Activated CD8-positive, alpha-beta memory T cell treated with anti-CD3 and anti-CD28 coated beads for 36 hours (primary cell): ENCODE data around the gene ATG4D. TPM values are rescaled to one million over a fixed set of nuclear protein-coding genes. Genes with fewer than 3 reads are reported as not detected.

Source experiments
- CTCF ChIA-PET: fragments of 350-600 bp; sonication (Branson Sonifier 250); formaldehyde crosslinking; loops from one replicate; lab custom pipeline; 2021; ENCODE audit warnings: antibody characterized with exemption; lab: Charles Lee
- POLR2A ChIA-PET: fragments of 350-600 bp; sonication (Branson Sonifier 250); formaldehyde crosslinking; loops from one replicate; lab custom pipeline; 2021; ENCODE audit warnings: antibody characterized with exemption; lab: Charles Lee
- total RNA-seq, 2 experiments: library from RNA; stranded (reverse); gene quantifications; one replicate each; pipeline ENCODE4 v1.2.3, GENCODE V29; 2021

Gene ATG4D
- 10 to 100 TPM; 34.5 to 36.8 TPM for total RNA-seq

GRCh38 chr19:10543420-10544241 is at the start of gene ATG4D:
Gene ATG4D (plus strand): TSS chr19:10543904. CDS start chr19:10544091, 187 bp downstream.
- CTCF ChIA-PET: interaction anchor here (1.1 to 3.1 kb wide), 5 partner anchors 9 to 139 kb away, joined by 3 to 16 read pairs (median 3); no protein-coding TSS in a partner anchor
- POLR2A ChIA-PET: interaction anchor here (1.0 kb wide), 1 partner anchor 15 kb away, joined by 4 read pairs; no protein-coding TSS in a partner anchor

DNA sequence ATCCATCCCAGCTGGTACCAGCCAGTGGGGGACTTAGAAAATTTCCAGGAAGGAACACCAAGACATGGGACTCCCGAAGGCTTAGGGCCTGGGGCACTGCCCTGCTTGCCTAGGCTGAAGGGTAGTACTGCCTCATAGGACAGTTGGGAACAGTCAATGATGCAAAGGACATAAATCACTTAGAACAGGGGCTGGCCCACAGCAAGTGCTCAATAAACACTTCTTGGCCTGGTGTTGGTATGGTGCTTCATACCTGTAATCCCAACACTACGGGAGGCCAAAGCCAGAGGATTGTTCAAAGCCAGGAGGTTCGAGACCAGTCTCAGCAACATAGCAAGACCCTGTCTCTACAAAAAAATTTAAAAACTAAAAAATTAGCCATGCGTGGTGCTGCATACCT is 46.3 kb upstream of the ATG4D start:
- CTCF ChIA-PET: interaction anchor here (0.6 kb wide), 1 partner anchor 23 kb away, joined by 3 read pairs; no protein-coding TSS in a partner anchor

GRCh38 chr19:10499550-10500246 is 44.0 kb upstream of the ATG4D start:
- ChIA-PET POLR2A (no interaction called here), CTCF (interaction anchor here (0.7 to 1.3 kb wide), 5 partner anchors 27 to 329 kb away, joined by 3 to 5 read pairs (median 4); partner anchors contain the start of gene ICAM1)

More for the DNA sequence above, 46.3 kb upstream of the ATG4D start:
- POLR2A ChIA-PET: interaction anchor here (0.6 kb wide), 1 partner anchor 54 kb away, joined by 3 read pairs; no protein-coding TSS in a partner anchor

- ChIA-PET CTCF (interaction anchor here (0.6 to 1.3 kb wide), 7 partner anchors 12 to 330 kb away, joined by 3 to 5 read pairs (median 3); partner anchors contain the start of gene ICAM1), POLR2A (interaction anchor here (0.6 kb wide), 1 partner anchor 57 kb away, joined by 3 read pairs; no protein-coding TSS in a partner anchor)
Observed at GRCh38 chr19:10500247-10500592, 43.5 kb upstream of the ATG4D start.

DNA sequence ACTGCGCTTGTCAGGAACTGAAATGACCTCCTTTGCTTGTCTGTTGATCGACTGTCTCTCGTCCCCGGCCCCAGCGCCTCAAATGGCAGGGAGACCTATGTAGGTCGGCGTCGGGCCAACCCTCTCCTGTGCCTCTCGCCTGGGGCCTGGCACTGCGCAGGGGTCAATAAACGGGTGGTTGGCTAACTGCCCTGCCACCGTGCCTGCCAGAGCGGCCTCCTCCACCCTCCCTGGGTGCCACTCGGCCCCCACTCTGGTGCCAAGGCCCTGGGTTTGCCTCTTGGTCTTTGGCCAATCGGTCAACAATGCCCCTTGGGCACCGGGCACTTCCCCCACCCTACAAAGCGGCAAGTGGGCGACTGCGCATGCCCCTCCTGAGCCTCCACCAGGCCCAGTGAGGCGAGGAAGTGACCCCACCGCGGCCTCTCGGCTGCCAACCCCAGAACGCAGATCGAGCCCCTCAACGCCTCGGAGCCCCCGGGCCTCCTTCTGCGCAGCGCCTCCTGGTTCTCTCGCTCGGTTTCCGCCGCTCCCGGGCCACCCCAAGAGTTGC is 41.7 kb upstream of the ATG4D start:
- POLR2A ChIA-PET: interaction anchor here (1.4 kb wide), 1 partner anchor 93 kb away, joined by 4 read pairs; no protein-coding TSS in a partner anchor

DNA sequence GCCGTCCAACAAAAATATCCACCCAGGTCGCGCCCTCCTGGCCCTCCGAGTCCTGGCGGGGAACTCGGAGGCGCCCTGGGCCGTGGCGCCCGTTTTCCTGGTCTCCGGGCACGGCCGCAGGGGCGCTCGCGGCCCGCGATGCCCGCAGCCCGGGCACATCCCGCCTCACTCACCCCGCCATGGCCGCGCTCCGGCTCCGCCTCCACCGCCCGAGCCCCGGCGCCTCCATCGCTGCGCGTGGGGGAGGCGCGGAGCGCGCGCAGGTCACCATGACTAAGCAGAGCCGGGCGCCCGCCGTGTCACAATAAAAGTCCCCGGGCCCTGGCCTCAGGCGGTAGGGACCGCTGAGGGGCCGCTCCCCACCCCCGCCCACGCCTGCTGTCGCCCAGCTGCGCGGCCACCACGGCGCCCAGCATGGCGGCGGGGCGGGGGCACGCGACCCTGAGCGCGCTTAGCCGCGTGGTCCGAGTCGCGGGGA is 41.1 kb upstream of the ATG4D start:
- ChIA-PET POLR2A (interaction anchor here (0.6 to 1.4 kb wide), 5 partner anchors 9 to 94 kb away, joined by 3 to 5 read pairs (median 4); no protein-coding TSS in a partner anchor), CTCF (no interaction called here)

More for the DNA sequence above, 41.7 kb upstream of the ATG4D start:
- CTCF ChIA-PET: interaction anchor here (0.5 to 0.7 kb wide), 2 partner anchors 86 to 253 kb away, joined by 3 to 5 read pairs; no protein-coding TSS in a partner anchor

DNA sequence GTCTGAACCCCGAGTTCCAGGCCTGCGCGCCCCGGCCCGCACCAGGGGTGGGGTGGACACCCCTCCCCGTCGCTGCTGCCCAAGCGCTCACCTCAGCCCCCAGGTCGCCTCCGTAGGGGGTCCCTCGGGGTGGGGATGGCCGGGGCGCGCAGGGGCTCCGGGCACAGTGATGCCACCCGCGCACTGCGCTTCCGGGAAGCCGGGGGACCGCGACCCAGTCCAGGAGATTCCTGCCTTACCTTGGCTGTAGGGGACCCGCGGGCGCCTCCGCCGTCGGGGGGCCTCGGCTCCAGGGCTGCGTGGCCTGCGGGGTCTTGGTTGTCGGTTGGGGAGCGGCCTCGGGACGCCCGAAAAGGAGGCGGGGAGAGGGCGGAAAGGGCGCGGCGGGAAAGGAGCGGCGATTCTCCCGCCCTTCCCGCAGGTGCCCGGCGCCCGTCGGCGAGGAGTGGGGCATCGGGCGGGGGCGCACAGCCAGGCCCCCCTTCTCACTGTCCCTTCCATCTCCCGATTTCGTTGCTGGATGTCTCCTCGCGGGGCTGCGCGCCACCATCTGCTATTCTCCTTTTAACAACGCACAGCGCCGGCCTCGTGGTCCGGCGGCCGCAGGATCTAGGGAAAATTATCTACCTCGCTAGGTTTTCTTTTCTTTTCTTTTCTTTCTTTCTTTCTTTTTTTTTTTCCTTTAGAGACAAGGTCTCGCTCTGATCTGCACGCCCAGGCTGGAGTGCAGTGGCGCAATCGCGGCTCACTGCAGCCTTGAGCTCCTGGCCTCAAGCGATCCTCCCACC is 40.5 kb upstream of the ATG4D start, which contains the start of gene KEAP1:
Gene KEAP1, minus strand, starts transcription at position 355 of the 788 bp plus-strand sequence. CDS start 3,323 bp downstream, outside the sequence.
- POLR2A ChIA-PET: interaction anchor here (0.6 to 1.4 kb wide), 9 partner anchors 8 to 233 kb away, joined by 3 to 5 read pairs (median 3); partner anchors contain the start of gene ICAM1
- CTCF ChIA-PET: interaction anchor here (0.6 to 1.0 kb wide), 5 partner anchors 14 to 87 kb away, joined by 3 to 5 read pairs (median 4); partner anchors contain the start of gene S1PR5

GRCh38 chr19:10505583-10506229 is 38.0 kb upstream of the ATG4D start:
- CTCF ChIA-PET: interaction anchor here (0.6 to 1.8 kb wide), 15 partner anchors 11 to 94 kb away, joined by 3 to 7 read pairs (median 3); partner anchors contain the start of gene CDKN2D
- POLR2A ChIA-PET: interaction anchor here (0.5 kb wide), 1 partner anchor 77 kb away, joined by 4 read pairs; no protein-coding TSS in a partner anchor

DNA sequence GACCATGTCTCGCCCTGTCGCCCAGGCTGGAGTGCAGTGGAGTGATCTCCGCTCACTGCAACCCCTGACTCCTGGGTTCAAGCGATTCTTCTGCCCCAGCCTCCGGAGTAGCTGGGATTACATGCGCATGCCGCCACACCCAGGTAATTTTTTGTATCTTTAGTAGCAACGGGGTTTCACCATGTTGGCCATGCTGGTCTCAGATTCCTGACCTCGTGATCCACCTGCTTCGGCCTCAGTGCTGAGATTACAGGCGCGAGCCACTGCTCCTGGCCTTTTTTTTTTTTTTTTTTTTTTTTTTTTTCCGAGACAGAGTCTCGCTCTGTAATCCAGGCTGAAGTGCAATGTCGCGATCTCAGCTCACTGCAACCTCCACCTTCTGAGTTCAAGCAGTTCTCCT is 35.7 kb upstream of the ATG4D start:
- ChIA-PET CTCF (interaction anchor here (0.6 to 2.4 kb wide), 11 partner anchors 9 to 191 kb away, joined by 3 to 13 read pairs (median 4); partner anchors contain the start of genes CDC37 and S1PR5), POLR2A (interaction anchor here (0.7 kb wide), 1 partner anchor 34 kb away, joined by 13 read pairs; no protein-coding TSS in a partner anchor)

GRCh38 chr19:10508707-10509106 is 35.0 kb upstream of the ATG4D start:
- ChIA-PET CTCF (interaction anchor here (1.0 to 2.4 kb wide), 7 partner anchors 12 to 190 kb away, joined by 3 to 13 read pairs (median 4); partner anchors contain the start of gene CDC37), POLR2A (no interaction called here)

DNA sequence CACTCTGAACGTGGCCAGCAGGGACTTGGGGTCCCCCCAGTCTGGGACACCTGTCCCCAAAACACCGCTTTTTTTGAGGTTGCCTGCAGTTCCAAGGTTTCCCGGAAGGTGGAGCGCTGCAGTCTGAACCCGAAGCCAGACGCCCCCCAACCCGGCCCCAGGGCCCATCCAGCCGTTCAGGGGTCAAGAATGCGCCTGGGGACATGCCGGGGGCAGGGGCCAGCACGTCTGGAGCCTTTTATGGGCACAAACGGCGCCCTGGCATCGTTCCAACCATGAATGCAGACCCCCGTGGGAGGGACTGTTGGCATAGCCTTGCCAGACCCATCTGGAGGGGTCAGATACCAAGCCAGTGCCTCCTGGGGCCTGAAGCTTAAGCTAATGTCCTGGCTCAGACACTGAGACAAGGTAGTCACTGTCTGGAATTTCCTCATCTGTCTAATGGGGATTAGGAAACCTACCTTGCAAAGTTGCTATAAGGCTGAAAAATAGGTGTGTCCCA is 33.4 kb upstream of the ATG4D start:
- ChIA-PET CTCF (interaction anchor here (0.6 to 1.5 kb wide), 5 partner anchors 10 to 189 kb away, joined by 3 read pairs; no protein-coding TSS in a partner anchor), POLR2A (interaction anchor here (0.6 kb wide), 1 partner anchor 189 kb away, joined by 4 read pairs; no protein-coding TSS in a partner anchor)

DNA sequence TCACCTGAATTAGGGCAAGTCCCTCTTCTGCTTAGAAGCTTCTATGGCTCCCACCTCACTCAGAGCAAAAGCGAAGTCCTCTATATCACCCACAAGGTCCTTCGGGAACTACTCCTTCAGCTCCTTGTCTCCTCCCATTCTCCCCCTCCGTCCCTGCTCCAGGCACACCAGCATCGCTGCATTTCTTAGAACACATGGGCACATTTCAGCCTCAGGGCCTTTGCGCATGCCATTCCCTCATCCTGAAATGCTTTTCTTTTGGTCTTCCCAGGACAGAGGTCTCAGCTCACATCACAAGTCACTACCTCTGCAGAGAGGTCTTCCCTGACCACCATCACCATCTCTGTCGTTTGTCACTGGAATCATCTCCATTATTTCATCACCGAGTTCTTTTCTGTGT is 30.5 kb upstream of the ATG4D start:
- ChIA-PET POLR2A (no interaction called here), CTCF (interaction anchor here (1.0 to 1.7 kb wide), 6 partner anchors 28 to 89 kb away, joined by 3 to 5 read pairs (median 4); no protein-coding TSS in a partner anchor)

DNA sequence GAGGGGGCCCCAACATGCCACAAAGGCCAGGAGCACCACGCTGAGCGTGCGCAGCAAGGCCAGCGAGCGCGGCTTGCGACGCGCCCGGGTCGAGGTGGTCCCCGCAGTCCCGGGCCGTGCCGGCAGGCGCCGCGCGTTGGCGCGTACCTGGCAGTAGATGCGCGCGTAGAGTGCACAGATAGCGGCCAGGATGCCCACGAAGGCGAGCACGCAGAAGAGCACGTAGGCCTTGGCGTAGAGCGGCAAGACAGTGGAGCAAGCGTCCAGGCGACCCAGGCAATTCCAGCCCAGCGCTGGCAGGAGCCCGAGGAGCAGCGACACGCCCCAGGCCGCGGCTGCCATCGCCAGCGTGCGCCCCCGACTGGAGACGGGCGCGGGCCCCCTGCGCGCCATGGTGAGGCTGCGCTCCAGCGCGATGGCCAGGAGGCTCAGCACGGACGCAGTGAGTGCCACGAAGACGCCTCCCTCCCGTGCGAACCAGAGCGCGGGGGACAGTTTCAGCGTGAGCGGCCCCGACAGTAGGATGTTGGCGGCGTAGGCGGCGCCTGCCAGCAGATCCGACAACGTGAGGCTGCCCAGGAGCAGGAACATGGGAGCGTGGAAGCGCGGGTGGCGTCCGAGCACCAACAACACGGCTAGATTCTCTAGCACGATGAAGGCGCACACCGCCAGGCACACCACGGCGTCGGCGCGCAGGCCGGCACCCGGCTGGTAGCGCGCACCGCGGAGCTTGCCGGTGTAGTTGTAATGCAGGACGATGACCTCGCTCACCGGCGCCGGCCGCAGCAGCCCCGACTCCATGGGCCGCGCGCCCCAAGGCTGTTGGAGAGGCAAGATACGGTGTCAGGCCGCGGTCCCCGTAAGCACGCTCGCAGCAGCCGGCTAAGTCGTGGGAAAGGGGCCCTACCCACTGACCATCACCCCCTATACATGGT is 29.2 kb upstream of the ATG4D start:
- ChIA-PET CTCF (no interaction called here), POLR2A (interaction anchor here (0.6 kb wide), 1 partner anchor 129 kb away, joined by 6 read pairs; no protein-coding TSS in a partner anchor)

DNA sequence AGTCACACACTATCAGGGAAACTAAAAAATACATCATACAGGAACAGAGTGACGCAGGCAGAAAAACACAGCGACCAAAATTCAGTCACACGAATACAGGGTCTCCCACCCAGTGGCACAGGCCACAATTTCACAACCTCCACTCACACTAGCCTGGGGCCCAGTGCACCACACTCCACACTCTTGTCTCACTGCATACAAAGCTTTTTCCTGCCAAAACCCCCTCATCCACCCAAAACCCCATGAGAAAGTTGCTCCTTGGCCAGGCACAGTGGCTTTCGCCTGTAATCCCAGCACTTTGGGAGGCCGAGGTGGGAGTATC is 27.7 kb upstream of the ATG4D start:
- ChIA-PET CTCF (interaction anchor here (1.0 to 1.6 kb wide), 5 partner anchors 11 to 130 kb away, joined by 3 to 8 read pairs (median 4); no protein-coding TSS in a partner anchor), POLR2A (interaction anchor here (1.5 kb wide), 1 partner anchor 37 kb away, joined by 4 read pairs; no protein-coding TSS in a partner anchor)

DNA sequence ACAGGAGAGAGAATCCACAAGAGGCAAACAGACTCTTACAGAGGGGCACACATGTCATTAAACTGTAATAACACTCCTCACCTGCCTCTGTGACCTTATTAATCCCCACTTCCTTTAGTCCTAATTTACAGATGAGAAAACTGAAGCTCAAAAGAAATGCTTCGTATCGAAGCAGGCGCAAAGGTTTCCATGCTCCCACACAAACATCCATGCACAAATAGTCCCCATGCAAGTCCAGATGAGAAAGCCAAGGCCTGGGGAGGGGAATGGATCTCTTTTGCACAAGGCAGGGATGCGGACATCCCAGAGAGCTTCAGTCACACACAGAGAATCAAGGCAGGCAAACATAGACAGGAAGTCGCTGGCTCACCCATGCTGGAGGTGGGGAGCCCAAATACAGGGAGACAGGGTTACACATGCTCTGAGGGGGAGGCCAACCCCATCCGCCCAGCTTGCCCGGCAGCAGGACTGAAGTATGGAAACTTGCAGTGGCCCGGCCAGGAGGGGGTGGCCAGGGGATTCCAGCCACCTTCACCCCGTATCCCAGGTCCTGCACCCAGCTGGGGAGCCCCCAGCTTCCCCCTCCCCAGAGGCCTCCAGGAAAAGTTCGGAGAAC is 26.9 kb upstream of the ATG4D start:
- ChIA-PET CTCF (interaction anchor here (1.0 to 1.7 kb wide), 7 partner anchors 9 to 130 kb away, joined by 3 to 8 read pairs (median 5); no protein-coding TSS in a partner anchor), POLR2A (interaction anchor here (1.5 kb wide), 1 partner anchor 36 kb away, joined by 4 read pairs; no protein-coding TSS in a partner anchor)
